ENCODE data around the gene RILPL1. TPM values are rescaled to one million over a fixed set of nuclear protein-coding genes. Genes with fewer than 3 reads are reported as not detected.
"Not testable (repeated sequence)": the region's sequence is repeated elsewhere in the genome, so short reads cannot be mapped to it uniquely, and the experiment has no call there.

Gene RILPL1
- total and polyA plus RNA-seq, 2 experiments from 2014 or later: 2.9 to 29.8 TPM

GRCh38 chr12:123482876-123483275, 50.6 kb downstream of the RILPL1 start:
- Histone ChIP-seq H3K27me3 (replicated peaks; ENCODE audit: insufficient read depth) (no peaks in the 10 kb centered on the region), H3K79me2 (ENCODE audit: insufficient read depth) (no peaks in the 10 kb centered on the region), H3K4me2 (ENCODE audit: unreplicated experiment) (no peak overlapping the region), H4K20me1 (ENCODE audit: insufficient read depth) (no peaks in the 10 kb centered on the region), H3K9me2 (ENCODE audit: insufficient read depth) (no peaks in the 10 kb centered on the region), H3K36me3 (ENCODE audit: low read depth) (no peaks in the 10 kb centered on the region), H2AFZ (no peak overlapping the region), H3F3A (ENCODE audit: insufficient read depth) (no peaks in the 10 kb centered on the region), H3K27ac (no peak overlapping the region), H3K4me1 (ENCODE audit: insufficient read depth) (no peaks in the 10 kb centered on the region), H3K9ac (no peak overlapping the region), H3K4me3 (no peak overlapping the region), H3K9me3 (ENCODE audit: low read depth) (no peaks in the 10 kb centered on the region)
- in situ Hi-C loops (cut with MboI): no loop called here
- TF ChIP-seq EZH2phosphoT487 (IDR thresholded peaks at IDR 0.05; ENCODE audit: insufficient read depth, low read depth): no peak
- TF ChIP-seq EZH2 (IDR thresholded peaks at IDR 0.05; ENCODE audit: insufficient read depth, poor library complexity, severe bottlenecking): no peak
- DNase-seq: no peak
- 86 to 91% methylated on average over 6 of the region's 6 CpGs for WGBS, 2 experiments (ENCODE audit: low coverage in 1 of 2, low lambda C conversion rate in 2 of 2, missing lambda C conversion rate in 2 of 2)

- H3K4me2 ChIP-seq (ENCODE audit: unreplicated experiment); DNase-seq; in situ Hi-C loops (cut with MboI); H3K9me3 ChIP-seq (ENCODE audit: low read depth); H2AFZ ChIP-seq; H3F3A ChIP-seq (ENCODE audit: insufficient read depth); H3K27me3 ChIP-seq (replicated peaks; ENCODE audit: insufficient read depth); H3K9ac ChIP-seq; H3K27ac ChIP-seq; H3K36me3 ChIP-seq (ENCODE audit: low read depth); H3K9me2 ChIP-seq (ENCODE audit: insufficient read depth); H4K20me1 ChIP-seq (ENCODE audit: insufficient read depth); H3K79me2 ChIP-seq (ENCODE audit: insufficient read depth); H3K4me1 ChIP-seq (ENCODE audit: insufficient read depth); H3K4me3 ChIP-seq: not testable (repeated sequence)
- 79 to 80% methylated on average over 4 to 5 of the region's 5 CpGs for WGBS, 2 experiments (ENCODE audit: low coverage in 1 of 2, low lambda C conversion rate in 2 of 2, missing lambda C conversion rate in 2 of 2)
These were observed 52.3 kb downstream of the RILPL1 start for GRCh38 chr12:123481251-123481650.

GRCh38 chr12:123479442-123480180, 53.9 kb downstream of the RILPL1 start:
- Histone ChIP-seq H3K27ac (no peak overlapping the region), H3K9ac (no peak overlapping the region), H3K4me3 (no peak overlapping the region), H4K20me1 (ENCODE audit: insufficient read depth) (no peaks in the 10 kb centered on the region), H3K4me1 (ENCODE audit: insufficient read depth) (no peaks in the 10 kb centered on the region), H3K79me2 (ENCODE audit: insufficient read depth) (no peaks in the 10 kb centered on the region), H3K9me2 (ENCODE audit: insufficient read depth) (no peaks in the 10 kb centered on the region), H3F3A (ENCODE audit: insufficient read depth) (no peaks in the 10 kb centered on the region), H3K27me3 (replicated peaks; ENCODE audit: insufficient read depth) (no peaks in the 10 kb centered on the region), H3K4me2 (ENCODE audit: unreplicated experiment) (no peak overlapping the region), H3K9me3 (ENCODE audit: low read depth) (no peaks in the 10 kb centered on the region), H2AFZ (no peak overlapping the region), H3K36me3 (ENCODE audit: low read depth) (no peaks in the 10 kb centered on the region)
- in situ Hi-C loops (cut with MboI): no loop called here
- no peak for DNase-seq
- 90 to 92% methylated on average over 14 of the region's 14 CpGs for WGBS, 2 experiments (ENCODE audit: low coverage in 1 of 2, low lambda C conversion rate in 2 of 2, missing lambda C conversion rate in 2 of 2)
- TF ChIP-seq EZH2phosphoT487 (IDR thresholded peaks at IDR 0.05; ENCODE audit: insufficient read depth, low read depth) (no peak), EZH2 (IDR thresholded peaks at IDR 0.05; ENCODE audit: insufficient read depth, poor library complexity, severe bottlenecking) (no peak)

GRCh38 chr12:123478762-123479161, 54.8 kb downstream of the RILPL1 start:
- Histone ChIP-seq H3K27me3 (replicated peaks; ENCODE audit: insufficient read depth) (no peaks in the 10 kb centered on the region), H3F3A (ENCODE audit: insufficient read depth) (no peaks in the 10 kb centered on the region), H3K4me1 (ENCODE audit: insufficient read depth) (no peaks in the 10 kb centered on the region), H3K9me3 (ENCODE audit: low read depth) (no peaks in the 10 kb centered on the region), H3K4me2 (ENCODE audit: unreplicated experiment) (no peak overlapping the region), H3K36me3 (ENCODE audit: low read depth) (no peaks in the 10 kb centered on the region), H4K20me1 (ENCODE audit: insufficient read depth) (no peaks in the 10 kb centered on the region), H2AFZ (no peak overlapping the region), H3K79me2 (ENCODE audit: insufficient read depth) (no peaks in the 10 kb centered on the region), H3K9ac (no peak overlapping the region), H3K9me2 (ENCODE audit: insufficient read depth) (no peaks in the 10 kb centered on the region), H3K4me3 (no peak overlapping the region), H3K27ac (no peak overlapping the region)
- 63 to 67% methylated on average over 10 of the region's 10 CpGs for WGBS, 2 experiments (ENCODE audit: low coverage in 1 of 2, low lambda C conversion rate in 2 of 2, missing lambda C conversion rate in 2 of 2)
- peak; percentile 32 for DNase-seq
- in situ Hi-C loops (cut with MboI): no loop called here
- no peak for TF ChIP-seq EZH2 (IDR thresholded peaks at IDR 0.05; ENCODE audit: insufficient read depth, poor library complexity, severe bottlenecking)
- no peak for TF ChIP-seq EZH2phosphoT487 (IDR thresholded peaks at IDR 0.05; ENCODE audit: insufficient read depth, low read depth)

Data from GM23248 (cell line).